Measurements from ENCODE around the gene NELL2. TPM values are rescaled to one million over a fixed set of nuclear protein-coding genes. Genes with fewer than 3 reads are reported as not detected.

The NELL2 gene
- total and polyA plus RNA-seq, 9 of the 15 experiments (the other 6 are each of a cell fraction or from before 2014, with no cell fraction given): 0.32 to 1.1 (median 0.53) TPM

DNA sequence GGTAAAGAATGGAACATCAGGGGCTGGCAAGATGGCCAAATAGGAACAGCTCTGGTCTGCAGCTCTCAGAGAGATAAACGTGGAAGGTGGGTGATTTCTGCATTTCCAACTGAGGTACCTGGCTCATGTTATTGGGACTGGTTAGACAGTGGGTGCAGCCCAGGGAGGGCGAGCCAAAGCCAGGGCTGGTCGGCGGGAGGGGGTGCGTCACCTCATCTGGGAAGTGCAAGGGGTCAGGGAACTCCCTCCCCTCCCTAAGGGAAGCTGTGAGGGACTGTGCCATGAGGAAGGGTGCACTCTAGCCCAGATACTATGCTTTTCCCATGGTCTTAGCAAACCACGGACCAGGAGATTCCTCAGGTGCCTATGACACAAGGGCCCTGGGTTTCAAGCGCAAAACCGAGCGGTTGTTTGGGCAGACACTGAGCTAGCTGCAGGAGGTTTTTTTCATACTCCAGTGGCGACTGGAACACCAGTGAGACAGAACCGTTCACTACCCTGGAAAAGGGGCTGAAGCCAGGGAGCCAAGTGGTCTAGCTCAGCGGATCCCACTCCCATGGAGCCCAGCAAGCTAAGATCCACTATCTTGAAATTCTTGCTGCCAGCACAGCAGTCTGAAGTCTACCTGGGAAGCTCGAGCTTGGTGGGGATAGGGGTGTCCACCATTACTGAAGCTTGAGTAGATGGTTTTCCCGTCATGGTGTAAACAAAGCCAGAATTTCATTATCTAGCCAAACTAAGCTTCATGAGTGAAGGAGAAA is 317.6 kb downstream of the NELL2 start (continued):
- TF ChIP-seq SNAPC5 (CRISPR knock-in tag; IDR thresholded peaks at IDR 0.05) (no peak), HNRNPUL1 (IDR thresholded peaks at IDR 0.05; ENCODE audit: low read length) (no peak), STAG1 (CRISPR knock-in tag; IDR thresholded peaks at IDR 0.05; ENCODE audit: borderline replicate concordance) (no peak), LARP7 (IDR thresholded peaks at IDR 0.05) (no peak)

DNA sequence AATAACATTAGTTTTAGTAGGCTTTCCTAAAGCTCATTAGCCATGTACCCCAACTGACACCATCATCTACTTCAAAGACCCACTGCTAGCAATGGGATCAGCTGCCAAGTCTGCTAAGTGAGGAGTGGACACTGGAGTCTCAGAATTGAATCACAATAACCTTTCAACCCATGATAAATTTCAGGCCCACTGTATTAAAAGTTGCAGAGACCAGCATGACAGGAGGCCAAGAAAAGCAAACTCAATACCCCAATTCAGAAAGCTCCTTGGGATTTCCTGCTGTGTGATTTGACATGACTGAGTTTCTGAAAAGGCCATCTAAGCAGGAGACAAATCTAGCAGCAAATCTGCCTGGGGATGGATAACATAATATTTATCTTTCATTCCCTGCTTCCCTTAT is 320.7 kb downstream of the NELL2 start:
- H3K36me3 ChIP-seq (ENCODE audit: control insufficient read depth, insufficient read depth, low read length): no peaks in the 10 kb centered on the region
- no peak for ATAC-seq
- no peak overlapping the region for H2AFZ ChIP-seq (ENCODE audit: low read depth, low read length)
- BruUV-seq (replicated peaks): no TSS peak
- no peak for FAIRE-seq
- no peak overlapping the region for H3K4me2 ChIP-seq (ENCODE audit: insufficient read depth, low read length)
- no peaks in the 10 kb centered on the region for H4K20me1 ChIP-seq (replicated peaks; ENCODE audit: control insufficient read depth, insufficient read depth, low read length)
- no peaks in the 10 kb centered on the region for H3K27me3 ChIP-seq (ENCODE audit: control insufficient read depth in 2 of 2, insufficient read depth in 2 of 2, low read length in 2 of 2)
- H3K4me3 ChIP-seq: no peak overlapping the region
- H3K4me1 ChIP-seq (replicated peaks in 1 of 2; ENCODE audit: control insufficient read depth in 2 of 2, insufficient read depth in 2 of 2, low read length in 2 of 2): no peaks in the 10 kb centered on the region
- DNase-seq (ENCODE audit: extremely low read depth in 1 of 4, low spot score in 3 of 4): no peak
- H3K27ac ChIP-seq (ENCODE audit: extremely low read depth, low read depth, low read length): no peak overlapping the region
- H3K9ac ChIP-seq (ENCODE audit: insufficient read depth in 1 of 2, low read depth in 2 of 2, low read length in 2 of 2): no peak overlapping the region
- POLR2A ChIA-PET: no interaction called here
- CTCF ChIA-PET (ENCODE audit: low intra/inter-chr PET ratio): no interaction called here
- no peaks in the 10 kb centered on the region for H3K79me2 ChIP-seq (ENCODE audit: control insufficient read depth, insufficient read depth, low read length)
- H3K9me3 ChIP-seq (replicated peaks; ENCODE audit: control insufficient read depth, insufficient read depth, low read depth, low read length): no peaks in the 10 kb centered on the region; the same call in 1 of the 2 replicates
- H3K9me1 ChIP-seq (ENCODE audit: control insufficient read depth, insufficient read depth, low read length): no peaks in the 10 kb centered on the region
- in situ Hi-C loops (cut with MboI): no loop called here
- intact Hi-C loops (cut with micrococcal nuclease): no loop called here
- TF ChIP-seq ZNF512 (tag; IDR thresholded peaks at IDR 0.05) (no peak), ZMIZ1 (IDR thresholded peaks at IDR 0.05; ENCODE audit: low read depth in 2 of 2, low read length in 2 of 2) (no peak), SMARCA4 (IDR thresholded peaks at IDR 0.05) (no peak), MAX (CRISPR knock-in tag; IDR thresholded peaks at IDR 0.05) (no peak), ZSCAN32 (CRISPR knock-in tag; IDR thresholded peaks at IDR 0.05) (no peak), FOXK2 (conservative IDR thresholded peaks at IDR 0.05 in 1 of 2, IDR thresholded peaks at IDR 0.05 in 1 of 2; ENCODE audit: low read depth in 2 of 2) (no peak), ZBTB43 (CRISPR knock-in tag; IDR thresholded peaks at IDR 0.05) (no peak)
- TF ChIP-seq, protein P1, sequence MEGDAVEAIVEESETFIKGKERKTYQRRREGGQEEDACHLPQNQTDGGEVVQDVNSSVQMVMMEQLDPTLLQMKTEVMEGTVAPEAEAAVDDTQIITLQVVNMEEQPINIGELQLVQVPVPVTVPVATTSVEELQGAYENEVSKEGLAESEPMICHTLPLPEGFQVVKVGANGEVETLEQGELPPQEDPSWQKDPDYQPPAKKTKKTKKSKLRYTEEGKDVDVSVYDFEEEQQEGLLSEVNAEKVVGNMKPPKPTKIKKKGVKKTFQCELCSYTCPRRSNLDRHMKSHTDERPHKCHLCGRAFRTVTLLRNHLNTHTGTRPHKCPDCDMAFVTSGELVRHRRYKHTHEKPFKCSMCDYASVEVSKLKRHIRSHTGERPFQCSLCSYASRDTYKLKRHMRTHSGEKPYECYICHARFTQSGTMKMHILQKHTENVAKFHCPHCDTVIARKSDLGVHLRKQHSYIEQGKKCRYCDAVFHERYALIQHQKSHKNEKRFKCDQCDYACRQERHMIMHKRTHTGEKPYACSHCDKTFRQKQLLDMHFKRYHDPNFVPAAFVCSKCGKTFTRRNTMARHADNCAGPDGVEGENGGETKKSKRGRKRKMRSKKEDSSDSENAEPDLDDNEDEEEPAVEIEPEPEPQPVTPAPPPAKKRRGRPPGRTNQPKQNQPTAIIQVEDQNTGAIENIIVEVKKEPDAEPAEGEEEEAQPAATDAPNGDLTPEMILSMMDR (IDR thresholded peaks at IDR 0.05 in 2 of 3, conservative IDR thresholded peaks at IDR 0.05 in 1 of 3; ENCODE audit: insufficient read depth in 2 of 3, low read depth in 1 of 3, low read length in 3 of 3): no peak

Measured in K562 (cell line).